Measurements from ENCODE around the gene IDH2. TPM values are rescaled to one million over a fixed set of nuclear protein-coding genes. Genes with fewer than 3 reads are reported as not detected.
A peak's percentile ranks its signal among the peaks of the same experiment; 100 is the strongest.
"Not testable (repeated sequence)": the region's sequence is repeated elsewhere in the genome, so short reads cannot be mapped to it uniquely, and the experiment has no call there.

IDH2 gene
- total RNA-seq, 1 experiment from 2014 or later, result 90.6 TPM

DNA sequence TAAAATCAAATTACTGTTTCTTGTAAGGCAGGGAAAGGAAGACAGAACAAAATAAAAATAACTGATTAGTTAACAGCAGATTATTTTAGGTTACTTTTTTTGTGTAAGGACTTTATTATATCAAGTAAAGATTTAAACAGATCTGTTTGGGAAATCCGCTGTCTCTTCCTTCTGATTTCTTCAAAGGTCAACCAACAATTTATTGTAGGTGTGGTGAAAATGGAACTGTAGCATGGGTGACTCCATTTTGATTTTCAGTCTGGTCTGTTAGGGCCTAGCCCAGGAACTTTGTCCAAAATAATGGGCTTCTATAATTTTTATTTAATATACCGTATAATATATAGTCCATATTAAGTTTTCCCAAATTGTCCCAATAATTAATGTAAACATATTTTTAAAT, 13.5 kb upstream of the IDH2 start:
- DNase-seq (ENCODE audit: low read depth), result no peak

DNA sequence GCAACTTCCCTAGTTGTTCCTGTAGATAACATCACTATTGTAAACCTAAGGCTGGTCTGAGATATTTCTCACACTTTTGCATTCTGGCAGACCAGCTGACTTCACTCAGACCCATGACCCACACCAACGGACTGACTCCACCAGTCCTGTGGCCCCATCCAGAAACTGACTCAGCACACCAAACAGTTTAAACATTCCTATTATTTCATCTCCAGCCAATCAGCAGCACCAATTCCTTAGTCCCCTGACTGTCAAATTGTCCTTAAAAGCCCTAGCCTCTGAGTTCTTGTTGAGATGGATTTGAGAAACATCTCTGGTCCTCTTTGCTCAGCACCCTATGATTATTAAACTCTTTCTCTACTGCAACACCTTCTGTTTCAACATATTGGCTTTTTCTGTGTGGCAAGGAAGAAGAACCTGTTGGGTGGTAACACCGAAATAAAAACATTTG, 12.2 kb upstream of the IDH2 start:
- no peak for DNase-seq (ENCODE audit: low read depth)

DNA sequence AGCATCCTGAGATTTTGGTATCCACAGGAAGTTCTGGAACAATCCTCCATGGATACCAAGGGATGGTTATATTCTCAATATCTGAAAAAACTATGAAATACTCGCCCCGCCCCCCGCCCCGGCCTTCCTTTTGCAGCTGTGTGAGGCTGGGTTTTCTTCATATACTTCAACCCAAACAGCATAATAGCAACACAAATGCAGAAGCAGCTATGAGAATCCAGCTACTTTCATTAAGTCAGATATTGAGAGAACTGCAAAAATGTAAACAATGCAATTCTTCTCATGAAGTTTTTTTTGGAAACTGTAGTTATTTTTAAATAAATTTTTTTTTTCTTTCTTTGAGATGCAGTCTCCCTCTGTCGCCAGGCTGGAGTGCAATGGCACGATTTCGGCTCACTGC, 10.9 kb upstream of the IDH2 start:
- no peak for DNase-seq (ENCODE audit: low read depth)

DNA sequence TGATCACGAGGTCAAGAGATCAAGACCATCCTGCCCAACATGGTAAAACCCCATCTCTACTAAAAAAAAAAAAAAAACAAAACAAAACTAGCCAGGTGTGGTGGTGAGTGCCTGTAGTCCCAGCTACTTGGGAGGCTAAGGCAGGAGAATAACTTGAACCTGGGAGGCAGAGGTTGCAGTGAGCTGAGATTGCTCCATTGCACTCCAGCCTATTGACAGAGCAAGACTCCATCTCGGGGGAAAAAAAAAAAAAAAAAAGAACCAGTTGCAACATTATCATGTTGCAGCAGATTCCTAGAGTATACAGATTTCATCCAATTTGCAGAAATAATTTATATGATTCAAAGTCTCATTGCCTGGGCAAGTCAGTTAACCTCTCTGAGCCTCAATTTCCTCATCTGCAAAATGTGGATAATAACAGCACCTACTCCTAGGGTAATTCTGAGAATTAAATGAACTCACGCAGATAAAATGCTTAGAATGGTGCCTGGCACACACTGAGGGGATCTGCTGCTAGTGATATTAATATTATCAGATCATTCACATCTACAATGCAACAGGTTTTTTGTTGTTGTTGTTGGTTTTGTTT, 7.0 kb upstream of the IDH2 start:
- not testable (repeated sequence) for DNase-seq (ENCODE audit: low read depth)

DNA sequence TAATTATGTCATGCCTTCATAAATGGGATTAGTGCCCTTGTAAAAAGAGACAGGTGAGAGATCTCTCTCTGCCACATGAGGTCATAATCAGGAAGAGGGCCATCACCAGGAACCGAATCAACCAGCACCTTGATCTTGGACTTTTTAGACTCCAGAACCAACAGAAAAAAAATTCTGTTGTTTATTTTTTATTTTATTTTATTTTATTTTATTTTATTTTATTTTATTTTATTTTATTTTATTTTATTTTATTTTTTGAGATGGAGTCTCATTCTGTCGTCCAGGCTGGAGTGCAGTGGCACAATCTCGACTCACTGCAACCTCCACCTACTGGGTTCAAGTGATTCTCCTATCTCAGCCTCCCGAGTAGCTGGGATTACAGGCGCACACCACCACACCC, 5.8 kb upstream of the IDH2 start:
- not testable (repeated sequence) for DNase-seq (ENCODE audit: low read depth)

DNA sequence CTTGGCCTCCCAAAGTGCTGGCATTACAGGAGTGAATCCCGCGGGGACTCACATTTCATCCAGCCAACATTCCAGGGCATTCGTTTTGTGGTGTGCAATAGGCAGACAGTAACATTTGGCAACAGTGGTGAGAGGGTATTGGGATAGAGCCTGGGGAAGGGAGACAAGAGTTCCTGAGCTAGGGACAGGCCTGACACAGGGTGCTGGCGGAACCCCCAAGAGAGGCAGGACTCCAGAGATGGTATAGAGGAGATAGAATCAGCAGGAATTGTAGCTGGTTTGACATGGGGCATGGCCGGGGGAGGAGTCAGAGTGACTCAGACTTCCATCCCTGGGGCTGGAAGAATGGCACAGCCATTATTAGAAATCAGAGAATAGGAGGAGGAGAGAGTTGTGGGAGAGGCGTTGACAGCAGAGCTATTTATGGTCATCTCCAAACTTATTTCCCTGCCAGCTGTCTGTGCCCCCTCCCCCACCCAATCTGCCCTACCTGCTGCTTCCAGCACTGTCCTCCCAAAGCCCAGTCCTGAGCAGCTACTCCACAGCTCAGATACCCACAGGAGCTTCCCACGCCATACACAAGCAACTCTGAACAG, 4.4 kb upstream of the IDH2 start:
- peak; percentile 83 for DNase-seq (ENCODE audit: low read depth)

DNA sequence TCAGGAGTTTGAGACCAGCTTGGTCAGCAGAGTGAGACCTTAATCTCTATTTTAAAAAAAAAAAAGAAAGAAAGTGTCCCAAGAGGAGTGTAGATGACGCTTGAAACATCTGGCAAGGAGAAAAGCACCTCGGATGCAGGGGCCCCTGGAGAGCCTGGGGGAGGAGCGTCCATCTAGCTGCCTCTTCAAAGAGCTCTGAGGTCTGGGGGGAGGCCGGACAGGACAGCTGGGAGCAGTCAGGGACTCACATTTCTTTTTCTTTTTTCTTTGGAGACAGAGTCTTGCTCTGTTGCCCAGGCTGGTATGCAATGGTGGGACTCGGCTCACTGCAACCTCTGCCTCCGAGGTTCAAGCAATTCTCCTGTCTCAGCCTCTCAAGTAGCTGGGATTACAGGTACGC, 3.3 kb upstream of the IDH2 start:
- no peak for DNase-seq (ENCODE audit: low read depth)

DNA sequence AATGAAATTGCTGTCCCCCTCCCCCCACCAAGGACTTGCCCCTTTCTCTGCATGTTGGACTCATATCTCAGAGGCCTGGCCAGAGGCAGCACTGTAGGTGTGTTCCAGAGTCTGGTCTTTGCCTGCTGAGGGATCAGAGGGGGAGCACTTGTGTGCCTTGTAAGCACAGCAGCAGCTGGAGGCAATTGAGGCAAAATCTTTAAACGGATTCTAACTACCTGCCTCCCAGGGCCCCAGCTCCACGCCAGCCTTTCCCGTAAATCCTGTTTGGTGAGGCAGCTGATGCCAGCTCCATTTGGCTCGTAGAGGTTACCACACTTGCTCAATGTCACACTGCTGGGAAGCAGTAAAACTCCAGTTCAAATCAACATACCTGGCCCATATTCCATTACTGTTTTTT, 2.3 kb upstream of the IDH2 start:
- DNase-seq (ENCODE audit: low read depth), result no peak

DNA sequence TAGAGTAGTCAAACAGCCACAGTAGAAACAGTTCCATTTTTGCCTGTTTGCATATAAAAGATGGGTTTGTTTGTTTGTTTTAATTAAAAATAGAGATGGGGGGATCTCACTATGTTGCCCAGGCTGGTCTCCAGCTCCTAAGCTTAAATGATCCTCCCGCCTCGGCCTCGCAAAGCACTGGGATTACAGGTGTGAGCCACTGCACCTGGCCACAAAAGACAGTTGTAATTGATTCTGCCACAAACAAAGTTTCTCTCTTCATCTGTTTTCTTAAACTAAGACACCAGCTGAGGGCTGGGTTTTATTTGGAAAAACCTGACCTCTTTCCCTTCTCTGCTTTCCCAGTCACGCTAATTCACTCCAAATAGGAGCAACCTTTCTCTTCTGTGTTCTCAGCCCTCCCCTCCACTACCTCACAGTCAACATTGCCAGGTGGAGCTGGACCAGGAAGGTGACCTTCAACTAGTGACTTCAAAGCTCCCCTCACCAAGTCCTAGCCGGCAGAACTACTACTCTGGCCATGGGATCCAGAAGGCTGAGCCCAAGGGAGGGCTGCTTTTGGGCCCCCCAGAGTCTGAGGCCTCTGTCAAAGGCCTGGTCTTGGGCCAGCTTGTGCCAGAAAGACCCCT, 1.5 kb upstream of the IDH2 start:
- no peak for DNase-seq (ENCODE audit: low read depth)

DNA sequence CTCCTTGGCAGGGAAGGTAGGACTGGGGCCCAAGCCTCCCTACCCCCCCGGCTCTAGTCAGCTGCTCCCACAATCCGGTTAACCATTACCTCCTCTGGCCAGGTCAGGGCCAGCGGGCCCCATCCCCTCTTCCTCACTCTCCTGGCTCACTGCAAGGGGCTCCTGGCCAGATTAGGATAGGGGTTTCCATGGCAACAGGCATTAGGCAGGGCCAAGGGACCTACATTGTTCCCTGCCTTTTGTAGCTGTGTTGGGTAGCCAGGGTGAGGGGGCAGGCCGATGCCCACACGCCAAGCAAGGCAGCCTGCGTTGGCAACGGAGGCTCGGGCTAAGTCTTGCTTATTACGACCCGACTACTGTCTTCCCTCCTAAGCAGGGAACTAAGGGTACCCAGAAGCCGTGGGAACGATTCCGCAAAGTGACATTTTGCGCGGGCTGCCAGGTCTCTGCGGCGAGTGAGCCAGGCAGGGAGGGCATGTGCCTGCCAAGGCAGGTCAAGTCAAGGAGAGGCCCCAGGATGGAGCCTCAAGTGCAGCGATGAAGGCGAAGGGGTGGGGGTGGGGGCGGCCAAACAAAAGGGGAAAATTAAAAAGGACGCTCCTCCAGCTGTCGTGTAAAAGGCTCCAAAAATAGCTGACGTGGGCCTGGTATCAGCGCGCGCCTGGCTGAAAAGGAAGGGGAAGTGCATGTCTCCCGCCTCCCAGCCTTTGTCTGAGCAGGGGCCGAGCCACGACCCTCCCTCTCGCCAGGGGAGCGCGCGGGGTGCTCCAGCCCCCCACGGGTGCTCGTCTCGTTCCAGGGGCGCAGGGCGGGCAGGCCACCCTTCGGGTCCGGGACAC, 919 bp downstream of the IDH2 start:
- peak; percentile 25 for DNase-seq (ENCODE audit: low read depth)

DNA sequence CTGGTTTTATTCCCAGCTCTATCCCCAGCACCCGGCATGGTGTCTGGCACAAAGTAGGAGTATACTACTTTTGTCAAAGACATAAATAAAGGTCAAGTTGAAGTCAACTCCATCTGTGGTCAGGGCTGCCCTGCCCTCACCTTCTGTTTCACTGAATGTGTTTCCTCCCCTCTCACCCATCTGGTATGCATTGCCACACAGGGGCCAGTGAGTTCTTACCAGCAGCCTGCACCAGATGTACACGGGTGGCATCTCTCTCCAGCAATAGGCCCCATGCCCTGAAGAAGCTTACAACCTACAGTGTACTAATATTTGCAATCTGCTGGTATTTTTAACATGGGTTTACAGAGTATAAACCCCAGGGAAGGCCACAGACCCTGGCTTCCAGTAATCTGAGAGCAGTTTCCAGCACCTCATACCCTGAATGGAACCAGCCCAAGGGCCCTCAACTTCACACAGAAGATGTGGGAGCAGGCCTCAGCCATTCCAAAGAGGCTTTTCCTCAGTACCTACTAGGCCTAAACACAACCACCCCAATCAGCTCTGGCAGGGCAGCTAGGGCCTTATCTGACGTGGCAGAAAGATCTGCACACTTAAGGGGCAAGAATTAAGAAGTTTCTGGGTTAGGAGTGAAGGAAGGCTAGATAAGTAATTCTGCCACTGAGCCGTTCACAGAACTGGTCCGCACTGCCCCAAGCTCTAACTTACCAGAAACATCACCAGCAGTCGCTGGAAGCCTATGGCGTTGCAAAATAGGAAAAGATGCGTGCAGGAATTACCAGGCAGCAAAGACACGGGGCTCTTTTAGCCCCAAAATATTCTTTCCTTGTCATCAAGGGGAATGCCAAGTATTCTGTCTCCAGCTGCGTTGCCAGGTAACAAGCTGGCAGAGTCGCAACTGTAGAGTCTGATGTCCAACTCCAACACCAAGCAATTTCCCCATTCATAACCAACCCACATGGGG, 2.1 kb downstream of the IDH2 start:
- DNase-seq (ENCODE audit: low read depth), result peak; percentile 61

DNA sequence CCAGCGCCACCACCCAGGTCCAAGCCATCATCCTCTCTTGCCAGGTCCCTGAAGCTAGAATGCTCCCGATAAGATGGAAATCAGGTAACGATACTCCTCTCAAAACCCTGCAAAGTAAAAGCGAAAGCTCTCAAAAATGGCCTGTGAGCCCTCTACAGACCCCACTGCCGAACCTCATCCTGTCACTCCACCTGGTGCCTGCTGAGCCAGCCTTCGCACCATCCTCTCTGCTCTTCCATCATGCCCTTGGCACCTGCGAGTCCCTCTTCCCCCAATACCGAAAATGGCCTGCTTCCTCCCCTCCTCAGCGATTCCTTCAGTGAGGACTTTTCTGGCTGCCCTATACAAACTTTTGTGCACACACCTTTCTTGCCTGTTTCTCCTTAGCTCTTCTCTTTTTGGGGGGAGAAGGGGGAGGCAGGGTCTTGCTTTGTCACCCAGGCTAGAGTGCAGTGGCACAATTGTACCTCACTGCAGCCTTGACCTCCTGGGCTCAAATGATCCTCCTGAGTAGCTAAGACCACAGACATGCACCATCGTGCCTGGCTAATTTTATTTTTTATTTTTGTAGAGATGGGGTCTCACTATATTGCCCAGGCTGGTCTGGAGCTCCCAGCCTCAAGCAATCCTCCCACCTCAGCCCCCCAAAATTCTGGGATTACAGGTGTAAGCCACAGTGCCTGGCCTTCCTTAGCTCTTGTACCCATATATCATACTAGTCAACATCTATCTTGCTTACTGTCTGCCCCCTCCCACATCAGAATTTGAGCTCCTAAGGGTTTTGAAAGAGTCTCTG, 3.0 kb downstream of the IDH2 start:
- DNase-seq (ENCODE audit: low read depth), result no peak

DNA sequence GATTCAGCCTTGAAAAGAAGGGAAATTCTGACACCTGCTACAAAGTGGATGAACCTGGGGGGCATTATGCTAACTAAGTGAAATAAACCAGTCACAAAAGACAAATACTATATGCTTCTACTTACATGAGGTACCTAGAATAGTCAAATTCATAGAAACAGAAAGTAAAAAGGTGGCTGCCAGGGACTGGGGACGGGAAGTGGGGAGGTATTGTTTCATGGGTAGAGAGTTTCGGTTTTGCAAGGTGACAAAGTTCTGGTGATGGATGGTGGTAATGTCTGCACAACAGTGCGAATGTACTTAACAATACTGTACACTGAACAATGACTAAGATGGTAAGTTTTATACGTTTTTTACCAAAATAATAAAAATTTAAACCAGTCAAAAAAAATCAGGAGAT, 4.8 kb downstream of the IDH2 start:
- DNase-seq (ENCODE audit: low read depth), result no peak

DNA sequence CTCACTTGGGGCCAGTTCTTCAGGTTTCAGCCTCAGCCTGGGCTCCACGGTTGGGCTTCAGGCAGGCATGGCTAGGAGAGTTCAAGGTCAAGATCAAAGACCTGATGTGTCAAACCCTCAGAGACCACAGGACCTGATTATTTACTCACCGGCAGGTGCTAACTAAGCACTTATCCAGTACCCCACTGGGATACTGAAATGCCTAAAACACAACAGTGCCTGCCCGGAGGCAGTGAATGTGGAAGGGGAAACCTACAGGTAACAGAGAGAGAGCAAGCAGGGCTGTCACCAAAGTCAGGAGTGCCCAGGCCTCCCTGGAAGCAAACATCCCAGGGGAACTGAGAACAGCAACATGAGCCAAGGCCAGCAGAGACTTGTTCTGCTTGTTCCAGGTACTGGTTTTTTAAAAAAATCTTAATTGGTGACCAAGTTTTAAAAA, 6.7 kb downstream of the IDH2 start:
- no peak for DNase-seq (ENCODE audit: low read depth)

DNA sequence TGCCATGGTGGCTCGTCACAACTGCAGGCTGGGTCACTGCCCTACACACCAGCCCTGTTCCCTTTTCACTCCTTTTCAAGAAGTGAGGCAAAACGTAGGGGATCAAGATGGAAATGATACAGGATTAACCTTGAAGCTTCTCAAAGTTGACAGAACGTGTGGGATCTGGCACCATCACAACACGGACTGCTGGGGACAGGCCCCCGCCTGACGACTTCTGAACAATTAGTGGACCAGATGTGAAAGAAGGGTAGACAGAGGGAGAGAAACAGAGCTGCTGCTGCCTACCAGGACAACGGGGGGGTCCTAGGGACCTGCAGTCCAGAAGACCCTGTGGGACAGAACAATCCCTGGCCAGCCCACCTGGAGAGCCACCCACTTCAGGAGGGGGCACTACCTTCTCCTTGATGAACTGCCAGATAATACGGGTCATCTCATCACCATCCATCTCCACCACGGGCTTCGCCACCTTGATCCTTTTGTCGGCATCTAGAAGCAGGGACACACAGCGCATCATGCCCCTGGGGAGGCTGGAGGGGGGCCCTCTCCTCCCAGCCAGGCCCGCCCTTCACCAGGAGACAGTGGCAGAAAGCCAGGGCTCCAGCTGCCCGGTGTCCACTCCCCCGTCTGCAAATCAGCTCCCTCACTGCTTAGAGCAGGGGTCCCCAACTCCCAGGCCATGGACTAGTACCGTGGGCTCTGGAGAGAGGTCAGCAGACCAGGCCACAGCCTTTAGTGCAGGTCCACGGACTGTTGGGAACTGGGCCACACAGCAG, 10.9 kb downstream of the IDH2 start:
- DNase-seq (ENCODE audit: low read depth), result no peak

DNA sequence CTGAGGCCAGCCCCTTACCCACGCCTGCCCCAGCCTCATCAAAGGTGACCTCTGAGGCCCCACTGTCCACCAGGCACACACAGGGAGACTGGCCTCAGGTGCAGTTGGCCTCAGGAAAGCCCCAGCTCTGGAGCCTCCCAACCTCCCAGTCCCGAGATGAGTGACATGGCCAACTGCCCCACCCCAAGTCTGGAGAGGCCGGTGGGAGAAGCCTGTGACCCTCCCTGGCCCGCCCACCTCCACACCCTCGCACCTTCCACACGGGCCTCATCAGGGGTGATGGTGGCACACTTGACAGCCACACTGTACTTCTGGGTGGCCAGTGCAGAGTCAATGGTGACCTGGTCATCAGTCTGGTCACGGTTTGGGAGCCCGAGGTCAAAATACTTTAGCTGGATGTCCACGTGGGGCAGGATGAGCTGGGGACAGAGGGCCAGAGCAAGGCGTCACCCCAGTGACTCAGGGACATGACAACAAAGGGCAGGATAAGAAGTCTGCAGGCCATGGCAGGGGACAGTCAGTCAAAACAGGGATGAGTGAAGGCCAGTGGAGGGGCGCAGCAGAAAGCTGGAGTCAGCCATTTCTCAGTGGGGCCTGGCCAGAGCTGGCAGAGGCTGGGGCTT, 11.9 kb downstream of the IDH2 start:
- no peak for DNase-seq (ENCODE audit: low read depth)

DNA sequence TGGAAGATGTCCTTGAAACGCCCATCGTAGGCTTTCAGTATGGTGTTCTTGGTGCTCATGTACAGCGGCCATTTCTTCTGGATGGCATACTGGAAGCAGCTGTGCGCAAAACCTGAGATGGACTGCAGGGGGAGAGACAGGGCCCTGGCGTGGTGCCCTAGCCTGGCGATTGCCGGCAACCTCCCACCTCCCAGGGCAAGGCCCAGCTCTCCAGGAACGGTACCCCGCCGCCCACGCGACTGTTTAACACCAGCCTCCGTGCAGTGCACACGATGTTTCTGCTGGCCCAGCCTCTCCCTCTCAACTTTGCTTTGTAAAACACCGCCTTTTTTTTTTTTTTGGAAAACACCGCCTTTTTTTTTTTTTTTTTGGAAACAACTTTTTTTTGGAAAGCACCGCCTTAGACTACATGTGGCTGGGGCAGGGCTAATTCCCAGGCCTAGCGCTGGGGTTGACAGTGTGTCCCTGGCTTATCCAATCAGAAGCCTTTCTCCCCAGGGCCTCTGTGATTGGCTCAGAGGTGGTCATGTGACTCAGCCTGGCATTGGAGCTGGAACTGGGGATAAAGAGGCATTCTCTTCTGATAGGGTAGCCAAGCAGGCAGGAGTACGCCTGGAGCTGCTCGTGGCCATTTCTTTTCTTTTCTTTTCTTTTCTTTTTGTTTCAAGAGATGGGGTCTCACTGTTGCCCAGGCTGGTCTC, 14.7 kb downstream of the IDH2 start:
- DNase-seq (ENCODE audit: low read depth), result peak; percentile 36

DNA sequence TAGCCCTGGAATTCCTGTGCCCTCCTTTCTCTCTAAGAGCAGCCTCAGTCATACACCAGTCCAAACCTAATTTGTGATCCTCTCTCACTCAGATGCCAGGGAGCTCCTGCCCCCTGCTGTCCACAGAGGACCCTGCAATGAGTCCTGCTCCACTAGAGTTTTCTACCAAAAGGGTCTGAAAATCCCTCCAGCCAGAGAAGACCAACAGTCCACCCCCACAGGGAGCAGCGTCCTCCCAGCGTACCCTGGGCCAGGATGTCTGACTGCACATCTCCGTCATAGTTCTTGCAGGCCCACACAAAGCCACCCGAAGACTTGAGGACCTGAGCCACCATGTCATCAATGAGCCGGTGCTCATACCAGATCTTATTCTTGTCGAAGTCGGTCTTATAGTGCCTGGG, 15.4 kb downstream of the IDH2 start:
- DNase-seq (ENCODE audit: low read depth), result peak; percentile 40

DNA sequence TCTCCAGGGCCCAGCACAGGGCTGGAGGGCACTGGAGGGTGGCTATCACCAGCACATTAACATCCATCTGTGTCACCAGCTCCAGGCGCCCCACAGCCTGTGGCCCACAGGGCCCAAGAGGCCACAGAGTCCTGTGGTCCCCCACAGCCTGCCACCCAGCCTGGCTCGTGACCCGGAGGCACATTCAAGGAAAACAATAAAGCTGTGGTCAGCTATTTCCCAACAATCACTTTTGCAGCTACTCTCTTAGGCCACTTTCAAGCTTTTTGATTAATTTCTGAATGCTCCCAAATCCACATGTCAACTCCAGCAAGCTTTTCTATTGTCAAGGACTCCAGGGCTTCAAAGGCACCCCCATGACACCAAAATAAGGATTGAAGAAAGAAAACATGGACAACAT, 16.7 kb downstream of the IDH2 start:
- no peak for DNase-seq (ENCODE audit: low read depth)

All from RPMI7951 (cell line).